HepG2 (cell line): Measurements from ENCODE around the gene WDR93. TPM values are rescaled to one million over a fixed set of nuclear protein-coding genes. Genes with fewer than 3 reads are reported as not detected.

Source experiments
- ARNTL ChIP-seq: sonication (generic); formaldehyde crosslinking; IDR thresholded peaks from 2 replicates; pipeline ENCODE4 v1.4.0; 2020; ENCODE audit warnings: mild to moderate bottlenecking, missing genetic modification reagents
- ATF1 ChIP-seq: IDR thresholded peaks from 2 replicates; pipeline ENCODE4 v1.6.1; 2016; ENCODE audit warnings: mild to moderate bottlenecking, control low read depth
- ATF7-NPFF ChIP-seq: sonication (generic); formaldehyde crosslinking; IDR thresholded peaks from 2 replicates; pipeline ENCODE4 v1.8.1; 2023; ENCODE audit warnings: mild to moderate bottlenecking, low read depth, missing genetic modification reagents, moderate library complexity
- CBX2 ChIP-seq, 2 experiments: fragments of 200-600 bp in 1 of 2; sonication (generic); formaldehyde crosslinking in 1 of 2; IDR thresholded peaks; 2 replicates each; pipeline versions ENCODE4 v1.7.0 to v1.8.1; 2018 to 2022; ENCODE audit warnings: low read depth in 2 of 2, low read length in 1 of 2, mild to moderate bottlenecking in 1 of 2, missing genetic modification reagents in 1 of 2
- CHD4 ChIP-seq: fragments of 200-600 bp; sonication (generic); IDR thresholded peaks from 2 replicates; pipeline ENCODE4 v1.7.0; 2017; ENCODE audit warnings: mild to moderate bottlenecking, low read length, borderline replicate concordance
- DMAP1 ChIP-seq: IDR thresholded peaks from 2 replicates; pipeline ENCODE4 v1.6.1; 2016
- HNRNPUL1 ChIP-seq: fragments of 200-400 bp; formaldehyde crosslinking; IDR thresholded peaks from 2 replicates; pipeline ENCODE4 v1.6.1; 2017; ENCODE audit warnings: low read depth, mild to moderate bottlenecking, low read length, moderate library complexity
- NBN ChIP-seq: fragments of 450-650 bp; conservative IDR thresholded peaks from 2 replicates; pipeline ENCODE4 v1.6.1; 2017
- NFKBIZ ChIP-seq: IDR thresholded peaks from 2 replicates; pipeline ENCODE4 v1.6.1; 2018; ENCODE audit warnings: missing genetic modification reagents, missing compliant biosample characterization
- PHF21A ChIP-seq: sonication (generic); formaldehyde crosslinking; IDR thresholded peaks from 2 replicates; pipeline ENCODE4 v1.5.0; 2020; ENCODE audit warnings: mild to moderate bottlenecking, missing genetic modification reagents
- RFX1 ChIP-seq: fragments of 450-650 bp; IDR thresholded peaks from 2 replicates; pipeline ENCODE4 v1.6.1; 2017
- RXRA ChIP-seq: sonication (generic); formaldehyde crosslinking; IDR thresholded peaks from 2 replicates; pipeline ENCODE4 v1.5.1; 2020; ENCODE audit warnings: missing genetic modification reagents
- SIX1 ChIP-seq: sonication (generic); formaldehyde crosslinking; IDR thresholded peaks from 2 replicates; pipeline ENCODE4 v1.4.0; 2020; ENCODE audit warnings: missing genetic modification reagents, borderline replicate concordance
- SKI ChIP-seq: fragments of 450-650 bp; IDR thresholded peaks from one replicate; pipeline ENCODE4 v1.6.1; 2018; ENCODE audit warnings: mild to moderate bottlenecking; ENCODE audit not compliant: partially characterized antibody
- SNAPC2 ChIP-seq: sonication (generic); formaldehyde crosslinking; IDR thresholded peaks from 2 replicates; pipeline ENCODE4 v1.8.1; 2022; ENCODE audit warnings: mild to moderate bottlenecking, missing genetic modification reagents
- YEATS4 ChIP-seq: sonication (generic); formaldehyde crosslinking; IDR thresholded peaks from 2 replicates; pipeline ENCODE4 v1.4.0; 2020; ENCODE audit warnings: missing genetic modification reagents, borderline replicate concordance
- ZBTB21 ChIP-seq: sonication (generic); formaldehyde crosslinking; IDR thresholded peaks from 2 replicates; pipeline ENCODE4 v1.4.0; 2020; ENCODE audit warnings: missing genetic modification reagents
- ZFYVE20 ChIP-seq: sonication (generic); formaldehyde crosslinking; IDR thresholded peaks from 2 replicates; pipeline ENCODE4 v1.8.0; 2023; ENCODE audit warnings: low read depth, mild to moderate bottlenecking, moderate library complexity, missing genetic modification reagents, borderline replicate concordance
- ZNF136 ChIP-seq: sonication (generic); formaldehyde crosslinking; IDR thresholded peaks from 2 replicates; pipeline ENCODE4 v1.8.1; 2022; ENCODE audit warnings: low read depth, mild to moderate bottlenecking, moderate library complexity, missing genetic modification reagents
- ZNF180 ChIP-seq: sonication (generic); formaldehyde crosslinking; IDR thresholded peaks from 2 replicates; pipeline ENCODE4 v1.4.0; 2020; ENCODE audit warnings: low read depth, missing genetic modification reagents, borderline replicate concordance
- ZNF451 ChIP-seq: sonication (generic); formaldehyde crosslinking; IDR thresholded peaks from 2 replicates; pipeline ENCODE4 v1.5.0; 2020; ENCODE audit warnings: mild to moderate bottlenecking, missing genetic modification reagents
- ZNF572 ChIP-seq: sonication (generic); formaldehyde crosslinking; IDR thresholded peaks from 2 replicates; pipeline ENCODE4 v1.5.1; 2020; ENCODE audit warnings: mild to moderate bottlenecking, missing genetic modification reagents
- ZNF614 ChIP-seq: IDR thresholded peaks from 2 replicates; pipeline ENCODE4 v1.6.1; 2018; ENCODE audit warnings: missing biosample characterization, missing genetic modification reagents, inconsistent platforms, borderline replicate concordance
- ZZZ3 ChIP-seq: sonication (generic); formaldehyde crosslinking; IDR thresholded peaks from 2 replicates; pipeline ENCODE4 v1.4.0; 2020; ENCODE audit warnings: missing genetic modification reagents, mild to moderate bottlenecking, borderline replicate concordance
- polyA plus RNA-seq, 8 experiments: library from polyadenylated mRNA; depleted of rRNA in 3 of 8; stranded (reverse) in 7 of 8; unstranded in 1 of 8; fragments of >200 nt; fragmentation: Illumina TruSeq in 4 of 8; extraction: Trizol in 4 of 8; gene quantifications; 2 replicates each; pipeline versions ENCODE4 v1.2.1 to v1.2.3, GENCODE V29; 2011 to 2016; ENCODE audit warnings: low read depth in 4 of 8, missing spikeins in 1 of 8, mixed read lengths in 1 of 8; ENCODE audit not compliant: insufficient read depth in 1 of 8
- total RNA-seq, 5 experiments: library from RNA; depleted of rRNA; stranded (reverse); fragments of >200 nt; fragmentation: Illumina TruSeq; extraction: Trizol; gene quantifications; 2 replicates each; pipeline ENCODE4 v1.2.3, GENCODE V29; 2016; ENCODE audit warnings: low read depth in 1 of 5
- TF ChIP-seq, protein P1 (sequence below): IDR thresholded peaks from 2 replicates; pipeline ENCODE4 v1.6.1; 2016; ENCODE audit warnings: control low read depth
- TF ChIP-seq, protein P2 (sequence below): sonication (generic); formaldehyde crosslinking; IDR thresholded peaks from 2 replicates; pipeline ENCODE4 v1.4.0; 2020; ENCODE audit warnings: missing genetic modification reagents
- TF ChIP-seq, protein P3 (sequence below): sonication (generic); formaldehyde crosslinking; IDR thresholded peaks from 2 replicates; pipeline ENCODE4 v1.8.0; 2022; ENCODE audit warnings: mild to moderate bottlenecking, missing genetic modification reagents; ENCODE audit not compliant: insufficient replicate concordance

The WDR93 gene
- total and polyA plus RNA-seq, 2 of the 13 experiments (the other 11 are each of a cell fraction or from before 2014, with no cell fraction given) = 0.07 TPM; not detected in 1

DNA sequence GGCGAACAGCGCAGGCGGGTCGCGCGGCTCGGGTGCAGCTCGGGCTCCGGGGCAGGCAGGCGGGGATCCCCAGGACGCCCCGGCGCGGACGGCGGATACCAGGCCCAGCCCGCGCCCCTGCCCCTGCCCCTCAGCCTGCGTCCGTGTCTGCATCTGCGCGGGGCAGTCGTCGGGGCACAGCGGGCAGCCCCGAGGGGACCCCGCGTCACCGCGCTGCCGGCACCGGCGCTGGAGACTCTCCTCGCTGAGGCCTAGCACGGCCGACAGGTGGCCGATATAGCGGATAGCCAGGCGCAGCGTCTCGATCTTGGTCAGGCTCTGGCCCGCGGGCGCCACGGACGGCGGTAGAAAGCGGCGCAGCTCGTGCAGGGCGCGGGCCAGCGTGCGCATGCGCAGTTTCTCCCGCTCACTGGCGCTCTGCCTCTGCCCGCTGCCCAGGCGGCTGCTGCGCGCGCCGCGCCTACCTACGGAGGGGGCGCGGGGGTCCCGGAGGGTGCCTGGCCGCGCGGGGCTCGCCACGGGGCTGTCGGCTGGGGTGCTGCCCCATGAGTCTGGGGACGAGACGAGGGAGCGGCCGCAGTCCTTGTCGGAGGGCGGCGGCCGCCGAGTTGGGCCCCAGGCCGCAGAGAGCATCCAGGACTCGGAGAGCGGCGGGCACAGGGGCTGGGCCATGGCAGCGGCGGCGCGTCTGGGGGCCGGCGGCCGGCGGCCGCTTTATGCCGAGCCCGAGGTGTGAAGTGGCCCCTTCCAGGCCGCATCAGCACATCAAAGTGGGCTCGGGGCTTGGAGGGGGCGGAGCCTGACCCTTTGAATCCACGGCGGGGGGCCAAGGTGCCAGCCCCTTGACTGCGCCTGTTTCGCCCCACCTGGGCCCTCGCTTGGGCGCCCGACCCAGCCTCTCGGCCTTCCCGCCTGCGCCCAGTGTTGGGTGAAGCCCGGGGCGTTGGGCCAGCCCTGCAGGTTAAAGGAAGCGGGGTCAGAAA lies 60.2 kb downstream of the WDR93 start, which contains the start of gene MESP1 (continued):
- TF ChIP-seq ATF1 = no peak
- TF ChIP-seq, protein P1, sequence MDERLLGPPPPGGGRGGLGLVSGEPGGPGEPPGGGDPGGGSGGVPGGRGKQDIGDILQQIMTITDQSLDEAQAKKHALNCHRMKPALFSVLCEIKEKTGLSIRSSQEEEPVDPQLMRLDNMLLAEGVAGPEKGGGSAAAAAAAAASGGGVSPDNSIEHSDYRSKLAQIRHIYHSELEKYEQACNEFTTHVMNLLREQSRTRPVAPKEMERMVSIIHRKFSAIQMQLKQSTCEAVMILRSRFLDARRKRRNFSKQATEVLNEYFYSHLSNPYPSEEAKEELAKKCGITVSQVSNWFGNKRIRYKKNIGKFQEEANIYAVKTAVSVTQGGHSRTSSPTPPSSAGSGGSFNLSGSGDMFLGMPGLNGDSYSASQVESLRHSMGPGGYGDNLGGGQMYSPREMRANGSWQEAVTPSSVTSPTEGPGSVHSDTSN (CRISPR knock-in tag) = no peak
- TF ChIP-seq, protein P2, sequence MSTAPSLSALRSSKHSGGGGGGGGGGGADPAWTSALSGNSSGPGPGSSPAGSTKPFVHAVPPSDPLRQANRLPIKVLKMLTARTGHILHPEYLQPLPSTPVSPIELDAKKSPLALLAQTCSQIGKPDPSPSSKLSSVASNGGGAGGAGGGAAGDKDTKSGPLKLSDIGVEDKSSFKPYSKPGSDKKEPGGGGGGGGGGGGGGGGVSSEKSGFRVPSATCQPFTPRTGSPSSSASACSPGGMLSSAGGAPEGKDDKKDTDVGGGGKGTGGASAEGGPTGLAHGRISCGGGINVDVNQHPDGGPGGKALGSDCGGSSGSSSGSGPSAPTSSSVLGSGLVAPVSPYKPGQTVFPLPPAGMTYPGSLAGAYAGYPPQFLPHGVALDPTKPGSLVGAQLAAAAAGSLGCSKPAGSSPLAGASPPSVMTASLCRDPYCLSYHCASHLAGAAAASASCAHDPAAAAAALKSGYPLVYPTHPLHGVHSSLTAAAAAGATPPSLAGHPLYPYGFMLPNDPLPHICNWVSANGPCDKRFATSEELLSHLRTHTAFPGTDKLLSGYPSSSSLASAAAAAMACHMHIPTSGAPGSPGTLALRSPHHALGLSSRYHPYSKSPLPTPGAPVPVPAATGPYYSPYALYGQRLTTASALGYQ (CRISPR knock-in tag) = no peak
- TF ChIP-seq NFKBIZ (CRISPR knock-in tag) = peak; percentile 36; the same call in 1 of the 2 replicates
- TF ChIP-seq HNRNPUL1 = no peak
- peak; percentile 68 for TF ChIP-seq PHF21A (CRISPR knock-in tag)
- no peak for TF ChIP-seq YEATS4 (CRISPR knock-in tag)
- no peak for TF ChIP-seq CBX2 (IDR thresholded peaks at IDR 0.05; ENCODE audit: low read depth, low read length)
- no peak for TF ChIP-seq CBX2 (CRISPR knock-in tag; IDR thresholded peaks at IDR 0.05; ENCODE audit: low read depth)
- TF ChIP-seq RFX1 = no peak
- TF ChIP-seq ZZZ3 (CRISPR knock-in tag) = no peak
- TF ChIP-seq SNAPC2 (CRISPR knock-in tag) = no peak
- TF ChIP-seq, protein P3, sequence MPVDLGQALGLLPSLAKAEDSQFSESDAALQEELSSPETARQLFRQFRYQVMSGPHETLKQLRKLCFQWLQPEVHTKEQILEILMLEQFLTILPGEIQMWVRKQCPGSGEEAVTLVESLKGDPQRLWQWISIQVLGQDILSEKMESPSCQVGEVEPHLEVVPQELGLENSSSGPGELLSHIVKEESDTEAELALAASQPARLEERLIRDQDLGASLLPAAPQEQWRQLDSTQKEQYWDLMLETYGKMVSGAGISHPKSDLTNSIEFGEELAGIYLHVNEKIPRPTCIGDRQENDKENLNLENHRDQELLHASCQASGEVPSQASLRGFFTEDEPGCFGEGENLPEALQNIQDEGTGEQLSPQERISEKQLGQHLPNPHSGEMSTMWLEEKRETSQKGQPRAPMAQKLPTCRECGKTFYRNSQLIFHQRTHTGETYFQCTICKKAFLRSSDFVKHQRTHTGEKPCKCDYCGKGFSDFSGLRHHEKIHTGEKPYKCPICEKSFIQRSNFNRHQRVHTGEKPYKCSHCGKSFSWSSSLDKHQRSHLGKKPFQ = no peak
- peak; percentile 32; the same call in 1 of the 2 replicates for TF ChIP-seq ZNF451 (CRISPR knock-in tag)
- no peak for TF ChIP-seq NBN
- TF ChIP-seq ZNF136 (CRISPR knock-in tag) = no peak
- TF ChIP-seq CHD4 = no peak
- no peak for TF ChIP-seq ZNF614
- peak; percentile 65; the same call in 1 of the 2 replicates for TF ChIP-seq ATF7-NPFF (CRISPR knock-in tag)
- no peak for TF ChIP-seq ZBTB21 (CRISPR knock-in tag)
- no peak for TF ChIP-seq ZNF180 (CRISPR knock-in tag)
- no peak for TF ChIP-seq ZFYVE20 (CRISPR knock-in tag)
- TF ChIP-seq DMAP1 (CRISPR knock-in tag) = 0 out of 2 replicates have a peak, but pooled peaks have one; percentile 23
- TF ChIP-seq RXRA (CRISPR knock-in tag) = no peak
- no peak for TF ChIP-seq ARNTL
- TF ChIP-seq SIX1 (CRISPR knock-in tag) = no peak
- no peak for TF ChIP-seq SKI
- no peak for TF ChIP-seq ZNF572
